Measurements from ENCODE around the gene SH3D21.

GRCh38 chr1:36257375-36257767, 48.8 kb upstream of the SH3D21 start:
- TF ChIP-seq NFIC (IDR thresholded peaks at IDR 0.05; ENCODE audit: low read depth, low read length) = no peak
- TF ChIP-seq MXI1 (IDR thresholded peaks at IDR 0.05; ENCODE audit: low read depth, low read length) = no peak
- no peak for TF ChIP-seq POLR2AphosphoS5 (IDR thresholded peaks at IDR 0.05; ENCODE audit: low read length)
- no peak for TF ChIP-seq CTCF (IDR thresholded peaks at IDR 0.05 in 2 of 3, conservative IDR thresholded peaks at IDR 0.05 in 1 of 3; ENCODE audit: control insufficient read depth in 2 of 3, extremely low read depth in 1 of 3, insufficient read depth in 1 of 3, low read depth in 3 of 3, low read length in 3 of 3)
- TF ChIP-seq STAT1 (conservative IDR thresholded peaks at IDR 0.05) = no peak
- TF ChIP-seq POLR2A (IDR thresholded peaks at IDR 0.05; ENCODE audit: low read depth, low read length) = no peak
- TF ChIP-seq CHD4 (IDR thresholded peaks at IDR 0.05) = no peak
- no peak for TF ChIP-seq ZBTB4 (CRISPR knock-in tag; IDR thresholded peaks at IDR 0.05)
- TF ChIP-seq ZNF384 (IDR thresholded peaks at IDR 0.05; ENCODE audit: borderline replicate concordance, low read depth, low read length) = no peak
- TF ChIP-seq SREBF2 (IDR thresholded peaks at IDR 0.05; ENCODE audit: low read length) = no peak
- TF ChIP-seq BMI1 (IDR thresholded peaks at IDR 0.05; ENCODE audit: borderline replicate concordance) = no peak
- TF ChIP-seq RAD51 (IDR thresholded peaks at IDR 0.05) = no peak
- TF ChIP-seq HDAC6 (IDR thresholded peaks at IDR 0.05; ENCODE audit: unreplicated experiment) = no peak
- TF ChIP-seq JUNB (IDR thresholded peaks at IDR 0.05) = no peak
